Measurements from ENCODE around the gene DHDDS. TPM values are rescaled to one million over a fixed set of nuclear protein-coding genes. Genes with fewer than 3 reads are reported as not detected.

DHDDS gene
- total and polyA plus RNA-seq, 2 of the 13 experiments (the other 11 are each of a cell fraction or from before 2014, with no cell fraction given) = 18.9 to 28.3 TPM

- TF ChIP-seq ZNF234 (CRISPR knock-in tag; conservative IDR thresholded peaks at IDR 0.05) (0 out of 2 replicates have a peak, but pooled peaks have one; percentile 28), HMGA1 (CRISPR knock-in tag; conservative IDR thresholded peaks at IDR 0.05) (no peak), SETDB1 (CRISPR knock-in tag; IDR thresholded peaks at IDR 0.05; ENCODE audit: borderline replicate concordance) (no peak), REPIN1 (CRISPR knock-in tag; IDR thresholded peaks at IDR 0.05; ENCODE audit: borderline replicate concordance, low read depth) (peak; percentile 99), RBAK (CRISPR knock-in tag; IDR thresholded peaks at IDR 0.05) (peak; percentile 78; the same call in 1 of the 2 replicates), ZBTB40 (IDR thresholded peaks at IDR 0.05) (no peak), ZBTB40 (CRISPR knock-in tag; IDR thresholded peaks at IDR 0.05) (peak; percentile 83), ZNF230 (CRISPR knock-in tag; IDR thresholded peaks at IDR 0.05) (peak; percentile 95), ZNF772 (CRISPR knock-in tag; IDR thresholded peaks at IDR 0.05) (peak; percentile 98), CEBPB (IDR thresholded peaks at IDR 0.05; ENCODE audit: borderline replicate concordance, low read depth, low read length) (no peak), IKZF4 (CRISPR knock-in tag; IDR thresholded peaks at IDR 0.05; ENCODE audit: borderline replicate concordance, low read depth, not compliant biosample characterization) (peak; percentile 98), ZSCAN22 (CRISPR knock-in tag; IDR thresholded peaks at IDR 0.05) (peak; percentile 48; the same call in 1 of the 2 replicates), ZNF382 (CRISPR knock-in tag; IDR thresholded peaks at IDR 0.05; ENCODE audit: borderline replicate concordance) (no peak), ZNF383 (CRISPR knock-in tag; IDR thresholded peaks at IDR 0.05; ENCODE audit: borderline replicate concordance) (no peak), HNRNPL (IDR thresholded peaks at IDR 0.05; ENCODE audit: low read depth, low read length) (no peak), ZNF225 (CRISPR knock-in tag; IDR thresholded peaks at IDR 0.05) (no peak; the same call in 1 of the 2 replicates), KDM4B (CRISPR knock-in tag; IDR thresholded peaks at IDR 0.05) (peak; percentile 90; the same call in 1 of the 2 replicates), ATF7 (IDR thresholded peaks at IDR 0.05) (peak; percentile 70), ATF7 (CRISPR knock-in tag; IDR thresholded peaks at IDR 0.05) (peak; percentile 88), GRHL1 (CRISPR knock-in tag; conservative IDR thresholded peaks at IDR 0.05) (no peak)
These were observed at the start of gene DHDDS (continued) for GRCh38 chr1:26431979-26432695.
